Transverse colon (tissue), 4 donors: ENCODE data around the gene KLF2. TPM values are rescaled to one million over a fixed set of nuclear protein-coding genes. Genes with fewer than 3 reads are reported as not detected.

Source experiments
- DNase-seq: peaks from one replicate; pipeline ENCODE4 v3.0.0-alpha.2; 2019
- H3K27ac ChIP-seq, 4 donors: fragments of 200-600 bp; sonication (generic); 2 replicates each; pipeline ENCODE4 v1.5.1; 2016 to 2018; ENCODE audit warnings: inconsistent platforms in 4 of 4
- H3K27me3 ChIP-seq: fragments of 200-600 bp; sonication (generic); 2 replicates; pipeline ENCODE4 v1.5.1; 2017; ENCODE audit warnings: inconsistent platforms
- H3K36me3 ChIP-seq, 4 donors: fragments of 200-600 bp; sonication (generic); 2 replicates each; pipeline ENCODE4 v1.5.1; 2017 to 2019; ENCODE audit warnings: inconsistent platforms in 4 of 4
- H3K4me1 ChIP-seq, 4 donors: fragments of 200-600 bp; sonication (generic); 2 replicates each; pipeline ENCODE4 v1.5.1; 2017 to 2020; ENCODE audit warnings: inconsistent platforms in 4 of 4
- H3K4me3 ChIP-seq, 4 donors: fragments of 200-600 bp; sonication (generic); 1 replicate in 1 of 4; 2 replicates in 3 of 4; pipeline versions ENCODE4 v1.5.1 to v1.6.1; 2017 to 2019; ENCODE audit warnings: inconsistent platforms in 4 of 4
- H3K9me3 ChIP-seq, 2 donors: fragments of 200-600 bp; sonication (generic); 2 replicates each; pipeline ENCODE4 v1.5.1; 2017 to 2019; ENCODE audit warnings: inconsistent platforms in 2 of 2
- CTCF ChIP-seq, 5 experiments: fragments of 200-600 bp in 3 of 5; fragments of 450-650 bp in 2 of 5; sonication (generic) in 3 of 5; IDR thresholded peaks; 1 replicate in 2 of 5; 2 replicates in 3 of 5; pipeline ENCODE4 v1.5.1; 2016 to 2017; ENCODE audit warnings: antibody characterized with exemption in 5 of 5, inconsistent platforms in 3 of 5, mild to moderate bottlenecking in 2 of 5, moderate library complexity in 1 of 5
- EP300 ChIP-seq: sonication (generic); formaldehyde crosslinking; IDR thresholded peaks from one replicate; pipeline ENCODE4 v1.6.1; 2017; ENCODE audit warnings: antibody characterized with exemption, low read depth
- POLR2A ChIP-seq: fragments of 450-650 bp; IDR thresholded peaks from one replicate; pipeline ENCODE4 v1.6.1; 2016; ENCODE audit warnings: antibody characterized with exemption, mild to moderate bottlenecking, moderate library complexity
- POLR2AphosphoS5 ChIP-seq, 3 donors: sonication (generic); formaldehyde crosslinking; IDR thresholded peaks; one replicate each; pipeline ENCODE4 v1.6.1; 2016; ENCODE audit warnings: antibody characterized with exemption in 3 of 3
- WGBS, 2 donors: methylation state at CpG; one replicate each; pipeline ENCODE4 v1.1.5; 2018; ENCODE audit warnings: low coverage in 1 of 2; 5-methylcytosine and 5-hydroxymethylcytosine counted together
- in situ Hi-C, 4 donors: fragments of 200-750 bp; cut with MboI; loops; one replicate each; pipeline versions ENCODE4 v1.15.0 to v1.15.1; 2017; ENCODE audit warnings: low sequenced_read_pairs in 3 of 4, low pct_ligation_motif_present in 1 of 4, low pct_unique_long_range_greater_than_20kb in 1 of 4
- intact Hi-C: fragments of 100-400 bp; cut with DNase I; formaldehyde crosslinking; loops from one replicate; pipeline ENCODE4 v1.15.1; 2023; ENCODE audit warnings: low total_unique reads
- total RNA-seq, 4 donors: library from RNA; depleted of rRNA; stranded (reverse); fragments of >200 nt; gene quantifications; one replicate each; pipeline ENCODE4 v1.1.0, GENCODE V29; 2016

The KLF2 gene
- total RNA-seq, 4 donors from 2014 or later: 19.9 to 74.4 (median 48.9) TPM

- no peak for TF ChIP-seq POLR2A
- TF ChIP-seq CTCF (IDR thresholded peaks at IDR 0.05): no peak
- no peak for TF ChIP-seq POLR2AphosphoS5 (IDR thresholded peaks at IDR 0.05)
- TF ChIP-seq EP300: no peak
- in situ Hi-C loops: no loop called here
- no peak for DNase-seq
- Histone ChIP-seq H3K4me3 (no peak overlapping the region), H3K27ac (no peak overlapping the region), H3K36me3 (no peaks in the 10 kb centered on the region), H3K9me3 (no peaks in the 10 kb centered on the region), H3K4me1 (no peaks in the 10 kb centered on the region), H3K27me3 (no peaks in the 10 kb centered on the region)
- intact Hi-C loops: no loop called here
- WGBS, 2 donors: 71 to 72% methylated on average over 2 to 11 of the region's 11 CpGs
These were observed 26.6 kb downstream of the KLF2 start for GRCh38 chr19:16351133-16351809.

- Histone ChIP-seq H3K4me3 (no peak overlapping the region), H3K4me1 (no peaks in the 10 kb centered on the region), H3K27ac (no peak overlapping the region), H3K36me3 (no peaks in the 10 kb centered on the region), H3K9me3 (no peaks in the 10 kb centered on the region), H3K27me3 (no peaks in the 10 kb centered on the region)
- in situ Hi-C loops (no loop called here), intact Hi-C loops (no loop called here)
- DNase-seq: no peak
- TF ChIP-seq POLR2A: no peak
- TF ChIP-seq CTCF (IDR thresholded peaks at IDR 0.05): no peak
- TF ChIP-seq POLR2AphosphoS5 (IDR thresholded peaks at IDR 0.05): no peak
- TF ChIP-seq EP300: no peak
- WGBS, 2 donors: 79 to 94% methylated on average over 9 to 39 of the region's 39 CpGs
These were observed 30.8 kb downstream of the KLF2 start for GRCh38 chr19:16355293-16356043.

DNA sequence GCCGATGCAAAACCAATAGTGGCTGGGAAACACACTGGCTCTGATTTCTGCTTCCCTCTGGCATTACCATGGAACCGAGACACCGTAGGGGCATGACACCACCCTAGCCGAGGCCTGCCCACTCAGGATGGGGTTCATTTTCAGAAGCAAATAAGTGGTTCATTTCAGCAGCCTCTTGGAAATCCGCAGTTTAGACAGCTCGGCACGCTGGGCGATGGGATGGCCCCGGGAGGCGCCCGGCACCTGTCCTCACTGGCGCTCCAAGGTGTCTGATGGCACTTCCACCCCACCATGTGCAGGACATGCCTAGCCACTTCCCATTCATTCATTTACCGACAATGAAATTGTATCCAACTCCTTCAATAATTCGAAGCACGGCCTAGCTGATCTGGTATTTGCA lies 33.8 kb downstream of the KLF2 start:
- intact Hi-C loops (no loop called here), in situ Hi-C loops (no loop called here)
- Histone ChIP-seq H3K27ac (no peak overlapping the region), H3K9me3 (no peaks in the 10 kb centered on the region), H3K36me3 (no peaks in the 10 kb centered on the region), H3K4me3 (no peak overlapping the region), H3K27me3 (no peaks in the 10 kb centered on the region), H3K4me1 (peaks cover 5 to 9% (median 8%) of the 10 kb centered on the region in 4 donors)
- no peak for DNase-seq
- no peak for TF ChIP-seq EP300
- TF ChIP-seq POLR2A: no peak
- TF ChIP-seq CTCF (IDR thresholded peaks at IDR 0.05): no peak
- TF ChIP-seq POLR2AphosphoS5 (IDR thresholded peaks at IDR 0.05): no peak
- WGBS, 2 donors: 97 to 100% methylated on average over 3 to 15 of the region's 15 CpGs

DNA sequence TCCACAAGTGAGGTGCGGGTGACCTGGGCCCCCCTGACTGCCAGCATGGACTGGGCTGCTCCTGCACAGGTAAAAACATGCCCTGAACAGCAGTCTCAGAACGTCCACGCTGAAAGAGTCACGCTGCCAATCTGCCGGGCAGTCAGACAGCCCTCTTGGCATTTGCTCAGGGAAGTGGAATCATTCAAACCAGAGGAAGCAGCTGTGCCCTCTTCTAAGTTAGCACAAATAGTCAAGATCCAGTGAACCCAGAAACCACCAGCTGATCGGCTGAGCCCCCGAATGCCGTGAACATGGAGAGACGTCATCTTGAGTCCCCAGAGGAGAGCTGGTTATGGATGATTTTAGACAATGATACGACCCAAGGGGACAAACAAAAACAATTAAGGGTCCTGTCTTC lies 34.4 kb downstream of the KLF2 start:
- Histone ChIP-seq H3K9me3 (no peaks in the 10 kb centered on the region), H3K4me3 (no peak overlapping the region), H3K27me3 (no peaks in the 10 kb centered on the region), H3K4me1 (peaks cover 5 to 15% (median 14%) of the 10 kb centered on the region in 4 donors), H3K27ac (no peak overlapping the region), H3K36me3 (no peaks in the 10 kb centered on the region)
- in situ Hi-C loops: no loop called here
- TF ChIP-seq CTCF (IDR thresholded peaks at IDR 0.05): no peak
- TF ChIP-seq POLR2AphosphoS5 (IDR thresholded peaks at IDR 0.05): no peak
- no peak for TF ChIP-seq EP300
- no peak for TF ChIP-seq POLR2A
- WGBS, 2 donors: 73 to 80% methylated on average over 1 to 10 of the region's 10 CpGs
- intact Hi-C loops: no loop called here
- DNase-seq: no peak
